SK-N-SH (cell line): Measurements from ENCODE around the gene MIPEP. TPM values are rescaled to one million over a fixed set of nuclear protein-coding genes. Genes with fewer than 3 reads are reported as not detected.

Experiments used
- CTCF ChIA-PET: fragments of 300-600, 350-600 bp; formaldehyde crosslinking; extraction: SDS; loops from one replicate; lab custom pipeline; 2021; lab: Yijun Ruan, JAX
- POLR2A ChIA-PET: fragments of 350-600 bp; sonication (Branson Sonifier 250); formaldehyde crosslinking; extraction: SDS; loops from one replicate; lab custom pipeline; 2020; ENCODE audit warnings: antibody characterized with exemption, inconsistent platforms; lab: Yijun Ruan, JAX
- DNase-seq: peaks from one replicate; pipeline ENCODE4 v3.0.0; 2012
- H2AFZ ChIP-seq: fragments of 200-600 bp; sonication (generic); 2 replicates; pipeline ENCODE4 v1.8.1; 2016; ENCODE audit warnings: antibody characterized with exemption, mild to moderate bottlenecking, low read depth
- H3F3A ChIP-seq: fragments of 200-600 bp; sonication (generic); replicated peaks from 2 replicates; pipeline ENCODE3; 2016; ENCODE audit warnings: antibody characterized with exemption, mild to moderate bottlenecking; ENCODE audit not compliant: insufficient read depth
- H3K27ac ChIP-seq, 2 experiments: fragments of 200-500 bp in 1 of 2; fragments of 200-600 bp in 1 of 2; sonication (Bioruptor generic) in 1 of 2; sonication (generic), shearing (Covaris generic) in 1 of 2; 2 replicates each; pipeline versions ENCODE4 v1.5.1 to v1.6.1; 2014 to 2016; ENCODE audit warnings: low read depth in 2 of 2, inconsistent platforms in 1 of 2, low read length in 1 of 2, mild to moderate bottlenecking in 1 of 2, mixed read lengths in 1 of 2
- H3K27me3 ChIP-seq: fragments of 200-600 bp; sonication (generic), shearing (Covaris generic); 2 replicates; pipeline ENCODE4 v1.6.1; 2016; ENCODE audit warnings: mixed run types; ENCODE audit not compliant: insufficient read depth
- H3K36me3 ChIP-seq, 2 experiments: fragments of 200-500 bp in 1 of 2; fragments of 200-600 bp in 1 of 2; sonication (Bioruptor generic) in 1 of 2; sonication (generic) in 1 of 2; replicated peaks in 1 of 2; 2 replicates each; pipeline versions ENCODE3 to v1.5.1; 2014 to 2016; ENCODE audit warnings: low read length in 1 of 2, mild to moderate bottlenecking in 1 of 2; ENCODE audit not compliant: insufficient read depth in 2 of 2, control insufficient read depth in 1 of 2
- H3K4me1 ChIP-seq, 2 experiments: fragments of 200-500 bp in 1 of 2; fragments of 200-600 bp in 1 of 2; sonication (Bioruptor generic) in 1 of 2; sonication (generic), shearing (Covaris generic) in 1 of 2; 2 replicates each; pipeline versions ENCODE4 v1.5.1 to v1.6.1; 2014 to 2016; ENCODE audit warnings: low read depth in 1 of 2, low read length in 1 of 2, mixed run types in 1 of 2; ENCODE audit not compliant: insufficient read depth in 2 of 2, control insufficient read depth in 1 of 2
- H3K4me2 ChIP-seq: fragments of 200-600 bp; sonication (generic), shearing (Covaris generic); 2 replicates; pipeline ENCODE4 v1.6.1; 2017; ENCODE audit warnings: mixed run types
- H3K4me3 ChIP-seq, 2 experiments: fragments of 200-500 bp in 1 of 2; fragments of 200-600 bp in 1 of 2; sonication (Bioruptor generic) in 1 of 2; sonication (generic), shearing (Covaris generic) in 1 of 2; 2 replicates each; pipeline versions ENCODE4 v1.5.1 to v1.8.1; 2014 to 2016; ENCODE audit warnings: low read depth in 2 of 2, inconsistent platforms in 1 of 2, low read length in 1 of 2, mild to moderate bottlenecking in 1 of 2, mixed read lengths in 1 of 2, moderate library complexity in 1 of 2
- H3K79me2 ChIP-seq: fragments of 200-600 bp; sonication (generic); 2 replicates; pipeline ENCODE4 v1.8.1; 2017; ENCODE audit warnings: mild to moderate bottlenecking; ENCODE audit not compliant: insufficient read depth
- H3K9ac ChIP-seq: fragments of 200-600 bp; sonication (generic); 2 replicates; pipeline ENCODE4 v1.6.1; 2017; ENCODE audit warnings: mixed run types
- H3K9me2 ChIP-seq: fragments of 200-600 bp; sonication (generic); 2 replicates; pipeline ENCODE4 v1.6.1; 2017; ENCODE audit warnings: mixed run types
- H3K9me3 ChIP-seq: fragments of 200-600 bp; sonication (generic); 2 replicates; pipeline ENCODE4 v1.6.1; 2017; ENCODE audit warnings: mixed run types, mild to moderate bottlenecking, moderate library complexity
- H4K20me1 ChIP-seq: fragments of 200-600 bp; sonication (generic); 2 replicates; pipeline ENCODE4 v1.6.1; 2017; ENCODE audit warnings: mild to moderate bottlenecking, mixed run types; ENCODE audit not compliant: insufficient read depth
- JUND ChIP-seq: IDR thresholded peaks from 2 replicates; pipeline ENCODE4 v1.4.0; 2012
- NFIC ChIP-seq: IDR thresholded peaks from 2 replicates; pipeline ENCODE4 v1.4.0; 2012; ENCODE audit warnings: borderline replicate concordance
- NRF1 ChIP-seq: IDR thresholded peaks from 2 replicates; pipeline ENCODE4 v1.6.1; 2012; ENCODE audit warnings: low read depth, mild to moderate bottlenecking, low read length
- RCOR1 ChIP-seq: fragments of 150-350 bp; IDR thresholded peaks from 2 replicates; pipeline ENCODE4 v1.6.1; 2017; ENCODE audit warnings: antibody characterized with exemption, low read length
- SMC3 ChIP-seq: IDR thresholded peaks from 2 replicates; pipeline ENCODE4 v1.6.1; 2012; ENCODE audit warnings: low read depth, low read length, improper control_type of control experiment
- WGBS: methylation state at CpG from one replicate; pipeline ENCODE4 v1.1.6; 2017; ENCODE audit warnings: low lambda C conversion rate; 5-methylcytosine and 5-hydroxymethylcytosine counted together
- polyA plus RNA-seq, 3 experiments: library from polyadenylated mRNA; depleted of rRNA; stranded (reverse); fragments of >200 nt; gene quantifications; 2 replicates each; pipeline ENCODE4 v1.2.3, GENCODE V29; 2012
- TF ChIP-seq, protein P1 (sequence below): IDR thresholded peaks from 2 replicates; pipeline ENCODE4 v1.6.1; 2012; ENCODE audit warnings: mild to moderate bottlenecking, low read depth, low read length, moderate library complexity
- TF ChIP-seq, protein P2 (sequence below): IDR thresholded peaks from 2 replicates; pipeline ENCODE4; 2012
- TF ChIP-seq, protein P3 (sequence below): IDR thresholded peaks from 2 replicates; pipeline ENCODE4 v1.4.0; 2012; ENCODE audit warnings: low read depth

Gene MIPEP
- polyA plus RNA-seq, 1 of the 3 experiments (the other 2 are of a cell fraction), result 12.7 TPM

DNA sequence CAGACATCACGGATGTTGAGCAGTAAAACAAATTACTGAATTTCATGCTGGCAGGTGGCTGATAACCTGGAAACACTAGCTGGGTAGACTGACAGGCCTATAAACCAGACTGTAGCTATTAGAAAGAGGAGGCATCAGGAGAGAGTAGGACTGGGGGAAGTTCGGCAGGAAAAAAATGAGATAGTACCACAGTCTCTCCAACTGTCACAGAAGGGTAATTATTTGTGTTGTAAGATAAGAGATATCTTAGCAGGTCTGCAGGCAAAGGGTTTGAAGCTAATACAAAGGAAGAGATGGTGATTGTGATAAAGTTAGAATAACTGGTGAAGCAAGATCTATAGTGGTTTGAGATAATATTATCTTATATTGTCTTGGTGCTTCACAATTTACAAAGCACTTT, 41.7 kb downstream of the MIPEP start (continued):
- TF ChIP-seq, protein P1, sequence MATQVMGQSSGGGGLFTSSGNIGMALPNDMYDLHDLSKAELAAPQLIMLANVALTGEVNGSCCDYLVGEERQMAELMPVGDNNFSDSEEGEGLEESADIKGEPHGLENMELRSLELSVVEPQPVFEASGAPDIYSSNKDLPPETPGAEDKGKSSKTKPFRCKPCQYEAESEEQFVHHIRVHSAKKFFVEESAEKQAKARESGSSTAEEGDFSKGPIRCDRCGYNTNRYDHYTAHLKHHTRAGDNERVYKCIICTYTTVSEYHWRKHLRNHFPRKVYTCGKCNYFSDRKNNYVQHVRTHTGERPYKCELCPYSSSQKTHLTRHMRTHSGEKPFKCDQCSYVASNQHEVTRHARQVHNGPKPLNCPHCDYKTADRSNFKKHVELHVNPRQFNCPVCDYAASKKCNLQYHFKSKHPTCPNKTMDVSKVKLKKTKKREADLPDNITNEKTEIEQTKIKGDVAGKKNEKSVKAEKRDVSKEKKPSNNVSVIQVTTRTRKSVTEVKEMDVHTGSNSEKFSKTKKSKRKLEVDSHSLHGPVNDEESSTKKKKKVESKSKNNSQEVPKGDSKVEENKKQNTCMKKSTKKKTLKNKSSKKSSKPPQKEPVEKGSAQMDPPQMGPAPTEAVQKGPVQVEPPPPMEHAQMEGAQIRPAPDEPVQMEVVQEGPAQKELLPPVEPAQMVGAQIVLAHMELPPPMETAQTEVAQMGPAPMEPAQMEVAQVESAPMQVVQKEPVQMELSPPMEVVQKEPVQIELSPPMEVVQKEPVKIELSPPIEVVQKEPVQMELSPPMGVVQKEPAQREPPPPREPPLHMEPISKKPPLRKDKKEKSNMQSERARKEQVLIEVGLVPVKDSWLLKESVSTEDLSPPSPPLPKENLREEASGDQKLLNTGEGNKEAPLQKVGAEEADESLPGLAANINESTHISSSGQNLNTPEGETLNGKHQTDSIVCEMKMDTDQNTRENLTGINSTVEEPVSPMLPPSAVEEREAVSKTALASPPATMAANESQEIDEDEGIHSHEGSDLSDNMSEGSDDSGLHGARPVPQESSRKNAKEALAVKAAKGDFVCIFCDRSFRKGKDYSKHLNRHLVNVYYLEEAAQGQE, result no peak
- TF ChIP-seq JUND (no peak), NFIC (no peak)

DNA sequence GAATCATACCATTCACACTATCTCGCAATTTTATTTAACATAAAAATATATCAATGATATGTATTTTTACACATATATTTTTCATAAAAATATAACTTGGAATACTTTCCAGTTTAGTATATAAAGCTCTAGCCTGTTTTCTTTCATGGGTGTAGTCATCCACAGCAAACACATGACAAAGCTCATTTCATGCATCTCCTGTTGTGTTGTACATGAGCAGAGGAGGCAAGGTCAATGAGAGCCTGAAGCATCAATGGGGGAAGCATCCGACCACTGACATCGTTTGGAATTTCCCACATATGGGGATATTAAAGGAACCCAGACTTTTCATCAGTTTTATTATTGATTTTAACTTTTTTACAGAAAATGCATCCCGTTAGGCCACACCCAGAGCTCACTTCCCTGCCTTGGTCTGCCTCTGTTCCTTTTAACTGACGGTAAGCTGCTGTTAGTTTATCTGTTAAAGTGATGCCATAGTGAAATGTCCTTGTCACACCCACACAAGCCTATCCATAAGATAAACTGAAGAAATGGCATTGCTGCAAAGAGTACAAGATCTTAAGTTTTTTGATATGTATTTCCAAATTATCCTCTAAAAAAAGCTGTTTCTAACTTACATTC, 44.0 kb downstream of the MIPEP start:
- H4K20me1 ChIP-seq, result no peaks in the 10 kb centered on the region
- H3K79me2 ChIP-seq, result no peaks in the 10 kb centered on the region
- peaks cover 0 to 15% of the 10 kb centered on the region in 2 experiments; a peak in 2 of 4 replicates for H3K4me1 ChIP-seq
- TF ChIP-seq, protein P2, sequence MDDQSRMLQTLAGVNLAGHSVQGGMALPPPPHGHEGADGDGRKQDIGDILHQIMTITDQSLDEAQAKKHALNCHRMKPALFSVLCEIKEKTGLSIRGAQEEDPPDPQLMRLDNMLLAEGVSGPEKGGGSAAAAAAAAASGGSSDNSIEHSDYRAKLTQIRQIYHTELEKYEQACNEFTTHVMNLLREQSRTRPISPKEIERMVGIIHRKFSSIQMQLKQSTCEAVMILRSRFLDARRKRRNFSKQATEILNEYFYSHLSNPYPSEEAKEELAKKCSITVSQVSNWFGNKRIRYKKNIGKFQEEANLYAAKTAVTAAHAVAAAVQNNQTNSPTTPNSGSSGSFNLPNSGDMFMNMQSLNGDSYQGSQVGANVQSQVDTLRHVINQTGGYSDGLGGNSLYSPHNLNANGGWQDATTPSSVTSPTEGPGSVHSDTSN, result no peak
- TF ChIP-seq, protein P1, result no peak
- TF ChIP-seq, protein P3, sequence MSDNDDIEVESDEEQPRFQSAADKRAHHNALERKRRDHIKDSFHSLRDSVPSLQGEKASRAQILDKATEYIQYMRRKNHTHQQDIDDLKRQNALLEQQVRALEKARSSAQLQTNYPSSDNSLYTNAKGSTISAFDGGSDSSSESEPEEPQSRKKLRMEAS, result no peak
- TF ChIP-seq NRF1, result no peak
- no peak for TF ChIP-seq RCOR1
- no peak for TF ChIP-seq SMC3
- no peak for TF ChIP-seq NFIC
- ChIA-PET CTCF (interaction anchor here (3.5 kb wide), 1 partner anchor 13 kb away, joined by 11 read pairs; no protein-coding TSS in a partner anchor), POLR2A (no interaction called here)
- no peaks in the 10 kb centered on the region for H3K9me3 ChIP-seq
- DNase-seq, result no peak
- 91% methylated on average over 5 of the region's 5 CpGs for WGBS
- H3K36me3 ChIP-seq, result peaks cover 2 to 7% of the 10 kb centered on the region in 2 experiments
- H3F3A ChIP-seq, result no peaks in the 10 kb centered on the region
- H3K4me2 ChIP-seq, result no peak overlapping the region
- H3K27me3 ChIP-seq, result no peaks in the 10 kb centered on the region
- no peak overlapping the region for H3K4me3 ChIP-seq
- H3K27ac ChIP-seq, result no peak overlapping the region
- H3K9ac ChIP-seq, result no peak overlapping the region
- H2AFZ ChIP-seq, result no peak overlapping the region
- no peaks in the 10 kb centered on the region for H3K9me2 ChIP-seq
